ENCODE measurements around the gene FLAD1.

The FLAD1 gene

DNA sequence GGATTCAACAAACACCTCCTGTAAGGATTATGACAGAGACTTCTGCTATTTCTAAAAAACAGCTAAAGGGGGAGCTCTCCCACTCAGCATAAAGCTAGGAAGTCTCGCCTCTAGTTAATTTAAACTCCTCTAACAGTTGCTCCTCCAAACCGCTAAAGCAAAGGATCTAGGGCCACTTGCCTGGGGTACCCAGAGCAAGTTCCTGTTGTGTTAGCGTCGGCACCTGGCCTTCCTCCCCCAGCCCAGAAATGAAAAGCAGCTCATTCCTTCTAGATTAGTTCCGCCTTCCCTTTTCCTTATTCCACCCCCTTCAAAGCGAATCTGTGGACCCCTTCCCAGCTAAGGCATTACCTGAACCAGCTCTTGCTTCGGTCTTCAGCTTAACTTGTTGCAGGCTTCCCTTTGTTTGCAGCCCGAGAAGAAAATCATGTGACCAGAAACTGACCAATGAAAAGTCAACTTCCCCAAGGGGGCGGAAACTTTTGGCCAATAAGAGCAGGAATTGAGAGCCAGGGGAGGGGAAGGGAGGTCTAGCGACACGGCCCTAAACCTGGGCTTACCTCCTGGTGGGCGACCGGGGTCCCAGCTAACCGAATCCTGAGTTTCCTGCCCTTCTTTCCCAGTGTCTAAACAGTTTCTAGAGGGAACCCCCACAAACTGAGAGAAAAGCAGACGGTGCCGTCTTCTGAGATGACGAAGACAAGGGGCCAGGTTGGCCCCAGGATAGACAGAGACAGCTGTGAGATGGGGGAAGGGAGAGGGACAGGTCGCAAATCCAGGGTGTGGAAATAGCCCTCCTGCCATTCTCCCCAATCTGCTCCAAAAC is 27.2 kb upstream of the FLAD1 start, which contains the start of gene PBXIP1:
Gene PBXIP1, minus strand, starts transcription at position 382 of the 826 bp plus-strand sequence. CDS start 2,378 bp downstream, outside the sequence.
- TF ChIP-seq, protein P1, sequence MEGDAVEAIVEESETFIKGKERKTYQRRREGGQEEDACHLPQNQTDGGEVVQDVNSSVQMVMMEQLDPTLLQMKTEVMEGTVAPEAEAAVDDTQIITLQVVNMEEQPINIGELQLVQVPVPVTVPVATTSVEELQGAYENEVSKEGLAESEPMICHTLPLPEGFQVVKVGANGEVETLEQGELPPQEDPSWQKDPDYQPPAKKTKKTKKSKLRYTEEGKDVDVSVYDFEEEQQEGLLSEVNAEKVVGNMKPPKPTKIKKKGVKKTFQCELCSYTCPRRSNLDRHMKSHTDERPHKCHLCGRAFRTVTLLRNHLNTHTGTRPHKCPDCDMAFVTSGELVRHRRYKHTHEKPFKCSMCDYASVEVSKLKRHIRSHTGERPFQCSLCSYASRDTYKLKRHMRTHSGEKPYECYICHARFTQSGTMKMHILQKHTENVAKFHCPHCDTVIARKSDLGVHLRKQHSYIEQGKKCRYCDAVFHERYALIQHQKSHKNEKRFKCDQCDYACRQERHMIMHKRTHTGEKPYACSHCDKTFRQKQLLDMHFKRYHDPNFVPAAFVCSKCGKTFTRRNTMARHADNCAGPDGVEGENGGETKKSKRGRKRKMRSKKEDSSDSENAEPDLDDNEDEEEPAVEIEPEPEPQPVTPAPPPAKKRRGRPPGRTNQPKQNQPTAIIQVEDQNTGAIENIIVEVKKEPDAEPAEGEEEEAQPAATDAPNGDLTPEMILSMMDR (IDR thresholded peaks at IDR 0.05; ENCODE audit: control extremely low read depth, extremely low read depth, low read depth, missing control alignments): peak; percentile 24
- ChIA-PET CTCF (interaction anchor here (0.7 to 5.2 kb wide), 16 partner anchors 9 to 129 kb away, joined by 3 to 22 read pairs (median 6); partner anchors contain the start of genes FLAD1 and SHC1), POLR2A (interaction anchor here (1.0 to 1.4 kb wide), 3 partner anchors 12 to 396 kb away, joined by 3 to 10 read pairs (median 3); no protein-coding TSS in a partner anchor)
- peak; percentile 92 for DNase-seq (ENCODE audit: extremely low spot score)

DNA sequence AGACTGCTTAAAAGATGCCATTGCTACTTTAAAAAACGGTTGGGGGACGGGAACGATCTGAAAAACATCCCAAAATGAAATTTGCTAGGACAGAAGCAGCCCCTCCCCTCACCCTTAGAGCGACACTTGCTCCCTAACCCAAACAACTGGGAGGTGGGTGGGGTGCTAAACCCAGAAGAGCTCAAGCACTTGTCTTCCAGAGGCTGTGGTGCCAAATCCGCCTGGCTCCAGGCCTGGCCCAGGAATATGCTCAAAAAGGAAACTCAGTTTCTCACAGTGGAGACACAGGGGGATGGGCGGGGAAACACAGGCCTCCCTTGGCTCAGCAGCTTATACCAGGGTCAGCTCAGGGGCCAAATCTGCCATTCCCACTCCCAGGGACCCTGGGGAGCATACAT is 26.6 kb upstream of the FLAD1 start:
- POLR2A ChIA-PET: no interaction called here

DNA sequence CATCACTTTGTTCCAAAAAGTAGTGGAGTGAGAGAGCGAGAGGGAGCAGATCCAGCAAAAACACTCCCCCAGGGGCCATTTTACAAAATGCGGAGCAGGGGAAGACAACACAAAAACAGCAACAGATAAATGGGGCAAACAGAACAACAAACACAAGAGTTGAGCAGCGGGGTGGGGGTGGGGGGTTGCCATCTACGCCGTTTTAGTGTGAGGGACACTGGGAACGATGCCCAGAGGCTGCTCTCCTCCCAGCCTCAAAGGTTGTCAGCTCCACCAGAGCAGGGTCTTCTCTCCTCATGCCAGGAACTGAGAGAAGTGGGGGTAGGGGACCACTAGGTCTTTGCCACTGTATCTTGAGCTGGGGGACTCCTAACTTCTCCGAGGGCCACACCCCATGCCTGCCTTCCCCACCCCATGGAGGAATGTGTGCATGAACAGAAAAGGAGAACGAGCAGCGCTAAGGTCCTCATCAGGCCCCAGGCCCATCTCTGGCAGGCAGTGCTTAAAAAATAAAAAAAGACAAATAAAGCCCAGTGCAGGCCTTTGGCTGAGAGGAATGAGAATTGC is 26.0 kb upstream of the FLAD1 start:
- TF ChIP-seq, protein P1 (IDR thresholded peaks at IDR 0.05; ENCODE audit: control extremely low read depth, extremely low read depth, low read depth, missing control alignments): no peak
- DNase-seq (ENCODE audit: extremely low spot score): no peak
- ChIA-PET POLR2A (interaction anchor here (1.4 kb wide), 1 partner anchor 17 kb away, joined by 3 read pairs; no protein-coding TSS in a partner anchor), CTCF (interaction anchor here (1.1 to 5.2 kb wide), 8 partner anchors 13 to 128 kb away, joined by 3 to 22 read pairs (median 6); partner anchors contain the start of genes FLAD1 and SHC1)

More for the DNA sequence above, 26.6 kb upstream of the FLAD1 start:
- CTCF ChIA-PET: interaction anchor here (1.1 to 5.2 kb wide), 9 partner anchors 13 to 129 kb away, joined by 3 to 22 read pairs (median 6); partner anchors contain the start of genes FLAD1 and SHC1
- no peak for DNase-seq (ENCODE audit: extremely low spot score)
- TF ChIP-seq, protein P1 (IDR thresholded peaks at IDR 0.05; ENCODE audit: control extremely low read depth, extremely low read depth, low read depth, missing control alignments): no peak

DNA sequence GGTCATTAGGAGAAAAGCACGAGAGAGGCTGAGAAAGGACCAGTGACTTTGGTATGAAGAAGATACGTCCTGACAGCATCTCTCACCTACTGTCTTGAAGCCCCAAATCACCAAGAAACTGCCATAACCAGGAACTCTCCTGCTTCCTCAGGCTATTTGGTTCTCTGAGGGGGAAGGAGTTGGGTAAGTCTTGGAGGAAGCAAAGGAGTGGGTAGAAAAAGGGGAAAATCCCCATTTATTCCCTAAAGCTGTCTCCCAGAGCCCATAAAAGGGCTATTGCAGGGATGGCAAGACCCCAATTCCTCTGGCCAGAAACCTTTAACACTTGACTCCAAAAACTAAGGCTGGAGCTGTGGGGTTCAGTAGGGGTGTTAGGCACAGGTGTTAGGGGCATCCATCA is 25.1 kb upstream of the FLAD1 start:
- TF ChIP-seq, protein P1 (IDR thresholded peaks at IDR 0.05; ENCODE audit: control extremely low read depth, extremely low read depth, low read depth, missing control alignments): no peak
- no peak for DNase-seq (ENCODE audit: extremely low spot score)
- ChIA-PET CTCF (interaction anchor here (2.5 to 5.2 kb wide), 2 partner anchors 41 to 60 kb away, joined by 15 to 22 read pairs; no protein-coding TSS in a partner anchor), POLR2A (interaction anchor here (1.4 kb wide), 1 partner anchor 16 kb away, joined by 3 read pairs; no protein-coding TSS in a partner anchor)

DNA sequence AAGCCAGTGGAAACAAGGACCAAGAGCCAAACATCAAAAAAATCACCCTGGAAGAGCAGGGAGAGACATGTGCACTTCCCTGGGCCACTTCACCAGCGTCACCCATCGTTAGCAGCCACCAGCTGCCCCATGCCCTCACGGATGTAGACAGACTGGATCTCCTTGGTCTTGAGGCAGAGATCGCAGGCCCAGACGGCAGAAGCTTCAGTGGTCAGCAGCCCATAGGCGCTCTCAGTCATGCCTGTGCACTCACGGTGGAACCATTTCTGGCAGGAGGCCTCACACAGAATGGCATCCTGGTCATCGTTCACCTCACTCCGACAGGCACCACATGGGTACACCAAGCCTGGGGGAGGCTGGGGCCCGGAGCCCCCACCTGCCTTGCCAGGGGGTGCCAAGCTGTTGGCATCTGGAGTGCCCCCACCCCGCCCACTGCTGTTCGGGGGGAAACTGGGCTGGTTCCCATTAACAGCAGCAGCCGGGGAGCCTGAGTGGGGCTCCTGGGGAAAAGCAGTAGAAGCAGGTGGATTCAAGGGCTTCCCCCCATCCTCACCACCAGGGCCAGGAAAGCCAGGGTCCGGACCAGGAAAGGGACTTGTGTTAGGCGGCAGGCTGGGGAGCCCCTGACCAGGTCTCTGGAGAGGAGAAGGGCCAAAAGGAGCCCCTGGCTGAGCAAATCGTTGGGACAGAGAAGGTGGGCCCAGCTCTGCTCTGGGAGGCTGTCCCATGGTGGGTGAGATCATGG is 24.3 kb upstream of the FLAD1 start:
- TF ChIP-seq, protein P1 (IDR thresholded peaks at IDR 0.05; ENCODE audit: control extremely low read depth, extremely low read depth, low read depth, missing control alignments): no peak
- ChIA-PET CTCF (interaction anchor here (3.2 kb wide), 1 partner anchor 58 kb away, joined by 24 read pairs; no protein-coding TSS in a partner anchor), POLR2A (interaction anchor here (1.4 kb wide), 1 partner anchor 15 kb away, joined by 3 read pairs; no protein-coding TSS in a partner anchor)
- DNase-seq (ENCODE audit: extremely low spot score): no peak
